HepG2 (cell line): ENCODE measurements around the gene SNRPD2. TPM values are rescaled to one million over a fixed set of nuclear protein-coding genes. Genes with fewer than 3 reads are reported as not detected.

Experiments used
- ATAC-seq: fragments of 200-7000 bp; cut with Tn5 transposase; 3 replicates; pipeline ENCODE4 v1.9.1; 2020; ENCODE audit warnings: mild to moderate bottlenecking, moderate library complexity
- BruUV-seq: library from RNA; stranded (reverse); fragments of 400-500 nt; replicated peaks from 2 replicates; lab custom pipeline; 2021; lab: Mats Ljungman, UMichigan
- CTCF ChIA-PET: fragments of 300-600 bp; formaldehyde crosslinking; extraction: SDS; loops from one replicate; lab custom pipeline; 2021; ENCODE audit warnings: low total read pairs, inconsistent platforms, low intra/inter-chr PET ratio; lab: Yijun Ruan, JAX
- POLR2A ChIA-PET: fragments of 350-600 bp; sonication (Branson Sonifier 250); formaldehyde crosslinking; loops from one replicate; lab custom pipeline; 2020; ENCODE audit warnings: antibody characterized with exemption, inconsistent platforms; lab: Yijun Ruan, JAX
- DNase-seq: peaks from one replicate; pipeline ENCODE4 v3.0.0-alpha.2; 2015; ENCODE audit warnings: low spot score
- FAIRE-seq: peaks from 3 replicates; lab custom pipeline; 2011; peaks lifted over from hg19 to GRCh38; lab: Jason Lieb, UNC
- H2AFZ ChIP-seq: one replicate; pipeline ENCODE4 v1.6.1; 2011; ENCODE audit warnings: low read length, inconsistent platforms
- H3K27ac ChIP-seq: fragments of 300-600 bp; 3 replicates; pipeline ENCODE4 v1.8.0; 2011; ENCODE audit warnings: mixed run types, mild to moderate bottlenecking, mixed read lengths, low read length, inconsistent platforms; ENCODE audit not compliant: insufficient read depth; ENCODE audit errors: extremely low read length
- H3K27me3 ChIP-seq, 2 experiments: fragments of 200-600 bp in 1 of 2; 2 replicates in 1 of 2; 3 replicates in 1 of 2; pipeline versions ENCODE4 v1.6.0 to v1.8.0; 2011; ENCODE audit warnings: low read length in 2 of 2, mild to moderate bottlenecking in 2 of 2, moderate library complexity in 2 of 2, inconsistent platforms in 1 of 2; ENCODE audit not compliant: insufficient read depth in 2 of 2, control insufficient read depth in 1 of 2
- H3K36me3 ChIP-seq, 2 experiments: fragments of 200-600 bp in 1 of 2; replicated peaks in 1 of 2; 2 replicates in 1 of 2; 3 replicates in 1 of 2; pipeline versions ENCODE4 v1.5.1 to v1.8.0; 2011; ENCODE audit warnings: low read length in 2 of 2, inconsistent platforms in 1 of 2; ENCODE audit not compliant: insufficient read depth in 2 of 2, control insufficient read depth in 1 of 2
- H3K4me1 ChIP-seq: 2 replicates; pipeline ENCODE4 v1.5.1; 2012; ENCODE audit warnings: low read length, inconsistent platforms; ENCODE audit not compliant: insufficient read depth
- H3K4me2 ChIP-seq: 2 replicates; pipeline ENCODE4 v1.6.0; 2011; ENCODE audit warnings: low read depth, low read length, inconsistent platforms
- H3K4me3 ChIP-seq, 3 experiments: fragments of 200-600 bp in 1 of 3; sonication (generic), shearing (Covaris generic) in 1 of 3; replicated peaks in 1 of 3; 2 replicates each; pipeline ENCODE4 v1.5.1; 2011 to 2016; ENCODE audit warnings: low read length in 3 of 3, inconsistent platforms in 2 of 3, low read depth in 2 of 3, mild to moderate bottlenecking in 2 of 3, control low read depth in 1 of 3, mixed read lengths in 1 of 3; ENCODE audit not compliant: insufficient read depth in 1 of 3
- H3K79me2 ChIP-seq: one replicate; pipeline ENCODE4 v1.6.1; 2011; ENCODE audit warnings: low read length, inconsistent platforms; ENCODE audit not compliant: insufficient read depth
- H3K9ac ChIP-seq: 2 replicates; pipeline ENCODE4 v1.6.0; 2011; ENCODE audit warnings: mild to moderate bottlenecking, low read depth, low read length, inconsistent platforms; ENCODE audit not compliant: insufficient read depth
- H3K9me3 ChIP-seq: 2 replicates; pipeline ENCODE4 v1.5.1; 2012; ENCODE audit warnings: mild to moderate bottlenecking, low read length
- H4K20me1 ChIP-seq: 2 replicates; pipeline ENCODE4 v1.6.0; 2011; ENCODE audit warnings: inconsistent platforms, mild to moderate bottlenecking, low read length, moderate library complexity; ENCODE audit not compliant: insufficient read depth
- ARID2 ChIP-seq: sonication (generic); formaldehyde crosslinking; IDR thresholded peaks from 2 replicates; pipeline ENCODE4 v1.8.1; 2022; ENCODE audit warnings: mild to moderate bottlenecking, missing genetic modification reagents, borderline replicate concordance
- DNMT3B ChIP-seq: conservative IDR thresholded peaks from 2 replicates; pipeline ENCODE4 v1.6.1; 2016; ENCODE audit warnings: missing biosample characterization, control low read depth
- HHEX ChIP-seq: IDR thresholded peaks from 2 replicates; pipeline ENCODE4 v1.6.1; 2016; ENCODE audit warnings: control low read depth
- HNF4A ChIP-seq: sonication (generic); formaldehyde crosslinking; IDR thresholded peaks from 2 replicates; pipeline ENCODE4 v1.4.0; 2020; ENCODE audit warnings: missing genetic modification reagents
- KDM6A ChIP-seq: IDR thresholded peaks from 2 replicates; pipeline ENCODE4 v1.6.1; 2016; ENCODE audit warnings: low read depth
- NFATC3 ChIP-seq: sonication (generic); formaldehyde crosslinking; IDR thresholded peaks from 2 replicates; pipeline ENCODE4 v1.5.1; 2020; ENCODE audit warnings: mild to moderate bottlenecking, missing genetic modification reagents
- NR3C1 ChIP-seq: sonication (generic); formaldehyde crosslinking; IDR thresholded peaks from 2 replicates; pipeline ENCODE4 v1.4.0; 2020; ENCODE audit warnings: missing genetic modification reagents
- SIN3B ChIP-seq: fragments of 150-350 bp; IDR thresholded peaks from 2 replicates; pipeline ENCODE4 v1.6.1; 2014; ENCODE audit warnings: low read length
- SP4 ChIP-seq: sonication (generic); formaldehyde crosslinking; IDR thresholded peaks from 2 replicates; pipeline ENCODE4 v1.8.1; 2023; ENCODE audit warnings: mild to moderate bottlenecking, missing genetic modification reagents
- SRSF4 ChIP-seq: fragments of 200-400 bp; formaldehyde crosslinking; IDR thresholded peaks from one replicate; pipeline ENCODE4 v1.6.1; 2018; ENCODE audit warnings: mild to moderate bottlenecking, low read depth, low read length, moderate library complexity; ENCODE audit not compliant: poor library complexity, severe bottlenecking
- TARDBP ChIP-seq: sonication (generic); formaldehyde crosslinking; IDR thresholded peaks from 2 replicates; pipeline ENCODE4 v1.8.0; 2022; ENCODE audit warnings: mild to moderate bottlenecking, missing genetic modification reagents
- ZEB1 ChIP-seq: IDR thresholded peaks from 2 replicates; pipeline ENCODE4 v1.6.1; 2012; ENCODE audit warnings: mild to moderate bottlenecking, low read depth, inconsistent platforms; ENCODE audit not compliant: insufficient replicate concordance
- ZNF468 ChIP-seq: sonication (generic); formaldehyde crosslinking; IDR thresholded peaks from 2 replicates; pipeline ENCODE4 v1.8.0; 2022; ENCODE audit warnings: mild to moderate bottlenecking, moderate library complexity, missing genetic modification reagents
- ZNF510 ChIP-seq: sonication (generic); formaldehyde crosslinking; IDR thresholded peaks from 2 replicates; pipeline ENCODE4 v1.4.0; 2020; ENCODE audit warnings: low read depth, mild to moderate bottlenecking, missing genetic modification reagents
- ZNF598 ChIP-seq: sonication (generic); formaldehyde crosslinking; IDR thresholded peaks from 2 replicates; pipeline ENCODE4 v1.5.1; 2020; ENCODE audit warnings: mild to moderate bottlenecking, missing genetic modification reagents, borderline replicate concordance
- ZNF761 ChIP-seq: sonication (generic); formaldehyde crosslinking; conservative IDR thresholded peaks from 2 replicates; pipeline ENCODE4 v1.4.0; 2020; ENCODE audit warnings: mild to moderate bottlenecking, missing genetic modification reagents
- ZSCAN20 ChIP-seq: sonication (generic); formaldehyde crosslinking; IDR thresholded peaks from 2 replicates; pipeline ENCODE4 v1.4.0; 2020; ENCODE audit warnings: missing genetic modification reagents, mild to moderate bottlenecking, borderline replicate concordance
- WGBS: methylation state at CpG from one replicate; pipeline ENCODE4 v1.1.6; 2017; ENCODE audit warnings: low lambda C conversion rate; 5-methylcytosine and 5-hydroxymethylcytosine counted together
- in situ Hi-C: cut with HindIII; loops from 2 replicates; pipeline ENCODE4 v1.10.0; 2017; ENCODE audit warnings: low pct_unique_long_range_greater_than_20kb; ENCODE audit not compliant: extremely low pct_ligation_motif_present
- intact Hi-C: fragments of 100-400 bp; cut with micrococcal nuclease; formaldehyde crosslinking; loops from one replicate; pipeline ENCODE4 v1.10.0; 2022; ENCODE audit not compliant: unreplicated experiment
- polyA plus RNA-seq, 8 experiments: library from polyadenylated mRNA; depleted of rRNA in 3 of 8; stranded (reverse) in 7 of 8; unstranded in 1 of 8; fragments of >200 nt; fragmentation: Illumina TruSeq in 4 of 8; extraction: Trizol in 4 of 8; gene quantifications; 2 replicates each; pipeline versions ENCODE4 v1.2.1 to v1.2.3, GENCODE V29; 2011 to 2016; ENCODE audit warnings: low read depth in 4 of 8, missing spikeins in 1 of 8, mixed read lengths in 1 of 8; ENCODE audit not compliant: insufficient read depth in 1 of 8
- total RNA-seq, 5 experiments: library from RNA; depleted of rRNA; stranded (reverse); fragments of >200 nt; fragmentation: Illumina TruSeq; extraction: Trizol; gene quantifications; 2 replicates each; pipeline ENCODE4 v1.2.3, GENCODE V29; 2016; ENCODE audit warnings: low read depth in 1 of 5
- TF ChIP-seq, protein P1 (sequence below): sonication (generic); formaldehyde crosslinking; IDR thresholded peaks from 2 replicates; pipeline ENCODE4 v1.4.0; 2020; ENCODE audit warnings: missing genetic modification reagents, borderline replicate concordance
- TF ChIP-seq, protein P2 (sequence below): sonication (generic); formaldehyde crosslinking; conservative IDR thresholded peaks from 2 replicates; pipeline ENCODE4 v1.4.0; 2020; ENCODE audit warnings: missing genetic modification reagents
- TF ChIP-seq, protein P3 (sequence below): sonication (generic); formaldehyde crosslinking; IDR thresholded peaks from 2 replicates; pipeline ENCODE4 v1.9.0; 2021; ENCODE audit warnings: missing genetic modification reagents, borderline replicate concordance

Gene SNRPD2
- total and polyA plus RNA-seq, 2 of the 13 experiments (the other 11 are each of a cell fraction or from before 2014, with no cell fraction given), result 299 to 485 TPM

DNA sequence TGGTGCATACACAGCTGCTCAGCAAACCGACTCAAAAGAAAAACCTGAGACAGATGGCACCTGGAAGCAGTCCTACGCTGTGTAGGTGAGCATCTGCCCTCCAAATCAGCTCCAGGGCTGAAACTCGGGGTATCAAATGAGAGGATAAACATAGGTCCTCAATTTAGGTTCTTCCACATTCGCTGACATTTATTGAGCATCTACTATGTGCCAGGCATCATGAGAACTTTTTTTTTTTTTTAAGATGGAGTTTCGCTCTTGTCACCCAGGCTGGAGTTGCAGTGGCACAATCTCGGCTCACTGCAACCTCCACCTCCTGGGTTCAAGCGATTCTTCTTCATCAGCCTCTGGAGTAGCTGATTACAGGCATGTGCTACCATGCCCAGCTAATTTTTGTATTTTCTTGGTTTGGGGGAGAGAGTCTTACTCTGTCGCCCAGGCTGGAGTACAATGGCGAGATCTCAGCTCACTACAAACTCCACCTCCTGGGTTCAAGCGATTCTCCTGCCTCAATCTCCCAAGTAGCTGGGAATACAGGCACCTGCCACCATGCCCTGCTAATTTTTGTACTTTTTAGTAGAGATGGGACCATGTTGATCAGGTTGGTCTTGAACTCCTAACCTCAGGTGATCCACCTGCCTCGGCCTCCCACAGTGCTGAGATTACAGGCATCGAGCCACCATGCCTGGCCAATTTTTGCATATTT is 14.1 kb upstream of the SNRPD2 start:
- H3K36me3 ChIP-seq, result peaks cover 7 to 12% of the 10 kb centered on the region in 2 experiments; a peak in 4 of 5 replicates
- DNase-seq (no peak), FAIRE-seq (no peak), ATAC-seq (no peak)
- no peak overlapping the region for H2AFZ ChIP-seq
- BruUV-seq, result no TSS peak
- H3K4me3 ChIP-seq, result no peak overlapping the region
- ChIA-PET POLR2A (interaction anchor here (4.9 kb wide), 1 partner anchor 11 kb away, joined by 24 read pairs; no protein-coding TSS in a partner anchor), CTCF (no interaction called here)
- in situ Hi-C loops (no loop called here), intact Hi-C loops (no loop called here)
- TF ChIP-seq, protein P1, sequence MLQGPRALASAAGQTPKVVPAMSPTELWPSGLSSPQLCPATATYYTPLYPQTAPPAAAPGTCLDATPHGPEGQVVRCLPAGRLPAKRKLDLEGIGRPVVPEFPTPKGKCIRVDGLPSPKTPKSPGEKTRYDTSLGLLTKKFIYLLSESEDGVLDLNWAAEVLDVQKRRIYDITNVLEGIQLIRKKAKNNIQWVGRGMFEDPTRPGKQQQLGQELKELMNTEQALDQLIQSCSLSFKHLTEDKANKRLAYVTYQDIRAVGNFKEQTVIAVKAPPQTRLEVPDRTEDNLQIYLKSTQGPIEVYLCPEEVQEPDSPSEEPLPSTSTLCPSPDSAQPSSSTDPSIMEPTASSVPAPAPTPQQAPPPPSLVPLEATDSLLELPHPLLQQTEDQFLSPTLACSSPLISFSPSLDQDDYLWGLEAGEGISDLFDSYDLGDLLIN (CRISPR knock-in tag), result no peak
- TF ChIP-seq KDM6A (CRISPR knock-in tag) (no peak), ARID2 (CRISPR knock-in tag) (no peak), DNMT3B (CRISPR knock-in tag) (no peak), ZNF761 (no peak), HNF4A (CRISPR knock-in tag) (no peak), ZEB1 (no peak), TARDBP (CRISPR knock-in tag) (no peak), SRSF4 (no peak), ZNF468 (CRISPR knock-in tag) (no peak), ZNF598 (CRISPR knock-in tag) (no peak), SP4 (CRISPR knock-in tag) (no peak), ZSCAN20 (no peak), NFATC3 (CRISPR knock-in tag) (no peak), SIN3B (no peak), NR3C1 (CRISPR knock-in tag) (no peak), HHEX (CRISPR knock-in tag) (no peak), ZNF510 (no peak)
- TF ChIP-seq, protein P2, sequence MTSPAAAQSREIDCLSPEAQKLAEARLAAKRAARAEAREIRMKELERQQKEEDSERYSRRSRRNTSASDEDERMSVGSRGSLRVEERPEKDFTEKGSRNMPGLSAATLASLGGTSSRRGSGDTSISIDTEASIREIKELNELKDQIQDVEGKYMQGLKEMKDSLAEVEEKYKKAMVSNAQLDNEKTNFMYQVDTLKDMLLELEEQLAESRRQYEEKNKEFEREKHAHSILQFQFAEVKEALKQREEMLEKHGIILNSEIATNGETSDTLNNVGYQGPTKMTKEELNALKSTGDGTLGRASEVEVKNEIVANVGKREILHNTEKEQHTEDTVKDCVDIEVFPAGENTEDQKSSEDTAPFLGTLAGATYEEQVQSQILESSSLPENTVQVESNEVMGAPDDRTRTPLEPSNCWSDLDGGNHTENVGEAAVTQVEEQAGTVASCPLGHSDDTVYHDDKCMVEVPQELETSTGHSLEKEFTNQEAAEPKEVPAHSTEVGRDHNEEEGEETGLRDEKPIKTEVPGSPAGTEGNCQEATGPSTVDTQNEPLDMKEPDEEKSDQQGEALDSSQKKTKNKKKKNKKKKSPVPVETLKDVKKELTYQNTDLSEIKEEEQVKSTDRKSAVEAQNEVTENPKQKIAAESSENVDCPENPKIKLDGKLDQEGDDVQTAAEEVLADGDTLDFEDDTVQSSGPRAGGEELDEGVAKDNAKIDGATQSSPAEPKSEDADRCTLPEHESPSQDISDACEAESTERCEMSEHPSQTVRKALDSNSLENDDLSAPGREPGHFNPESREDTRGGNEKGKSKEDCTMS (CRISPR knock-in tag), result no peak
- TF ChIP-seq, protein P3, sequence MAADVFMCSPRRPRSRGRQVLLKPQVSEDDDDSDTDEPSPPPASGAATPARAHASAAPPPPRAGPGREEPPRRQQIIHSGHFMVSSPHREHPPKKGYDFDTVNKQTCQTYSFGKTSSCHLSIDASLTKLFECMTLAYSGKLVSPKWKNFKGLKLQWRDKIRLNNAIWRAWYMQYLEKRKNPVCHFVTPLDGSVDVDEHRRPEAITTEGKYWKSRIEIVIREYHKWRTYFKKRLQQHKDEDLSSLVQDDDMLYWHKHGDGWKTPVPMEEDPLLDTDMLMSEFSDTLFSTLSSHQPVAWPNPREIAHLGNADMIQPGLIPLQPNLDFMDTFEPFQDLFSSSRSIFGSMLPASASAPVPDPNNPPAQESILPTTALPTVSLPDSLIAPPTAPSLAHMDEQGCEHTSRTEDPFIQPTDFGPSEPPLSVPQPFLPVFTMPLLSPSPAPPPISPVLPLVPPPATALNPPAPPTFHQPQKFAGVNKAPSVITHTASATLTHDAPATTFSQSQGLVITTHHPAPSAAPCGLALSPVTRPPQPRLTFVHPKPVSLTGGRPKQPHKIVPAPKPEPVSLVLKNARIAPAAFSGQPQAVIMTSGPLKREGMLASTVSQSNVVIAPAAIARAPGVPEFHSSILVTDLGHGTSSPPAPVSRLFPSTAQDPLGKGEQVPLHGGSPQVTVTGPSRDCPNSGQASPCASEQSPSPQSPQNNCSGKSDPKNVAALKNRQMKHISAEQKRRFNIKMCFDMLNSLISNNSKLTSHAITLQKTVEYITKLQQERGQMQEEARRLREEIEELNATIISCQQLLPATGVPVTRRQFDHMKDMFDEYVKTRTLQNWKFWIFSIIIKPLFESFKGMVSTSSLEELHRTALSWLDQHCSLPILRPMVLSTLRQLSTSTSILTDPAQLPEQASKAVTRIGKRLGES (CRISPR knock-in tag), result no peak
- no peaks in the 10 kb centered on the region for H4K20me1 ChIP-seq
- H3K9ac ChIP-seq, result no peak overlapping the region
- 91% methylated on average over 12 of the region's 12 CpGs for WGBS
- no peaks in the 10 kb centered on the region for H3K4me1 ChIP-seq
- no peaks in the 10 kb centered on the region for H3K79me2 ChIP-seq
- H3K27ac ChIP-seq, result no peak overlapping the region
- H3K4me2 ChIP-seq, result no peak overlapping the region
- H3K27me3 ChIP-seq, result no peaks in the 10 kb centered on the region
- H3K9me3 ChIP-seq, result no peaks in the 10 kb centered on the region
